ENCODE results near the gene LRRC23. TPM values are rescaled to one million over a fixed set of nuclear protein-coding genes. Genes with fewer than 3 reads are reported as not detected.
A peak's percentile ranks its signal among the peaks of the same experiment; 100 is the strongest.

The LRRC23 gene
- polyA plus RNA-seq, 3 donors: 4.9 to 6.8 (median 5.1) TPM

GRCh38 chr12:6946920-6947374, 42.3 kb downstream of the LRRC23 start:
- no peaks in the 10 kb centered on the region for H3K27me3 ChIP-seq (ENCODE audit: control insufficient read depth in 2 of 2, insufficient read depth in 2 of 2, low read length in 2 of 2)
- peak overlapping the region; percentile 26 to 84 (median 66) for H3K27ac Mint-ChIP-seq
- H3K9me3 Mint-ChIP-seq: peaks cover 0 to 2% (median 0%) of the 10 kb centered on the region in 7 donors
- H3K36me3 ChIP-seq (replicated peaks in 1 of 2; ENCODE audit: control insufficient read depth in 1 of 2, insufficient read depth in 2 of 2, low read length in 2 of 2): peaks cover 0 to 3% of the 10 kb centered on the region in 2 donors
- peak overlapping the region; percentile 73 for H3K4me2 ChIP-seq (replicated peaks; ENCODE audit: extremely low read depth, low read length, poor library complexity, severe bottlenecking)
- H3K27ac ChIP-seq (ENCODE audit: low read depth in 1 of 2, low read length in 2 of 2): peak overlapping the region; percentile 27 to 39
- H3K9me3 ChIP-seq (replicated peaks in 1 of 2; ENCODE audit: control insufficient read depth in 1 of 2, insufficient read depth in 1 of 2, low read length in 2 of 2): no peaks in the 10 kb centered on the region
- peaks cover 77 to 84% of the 10 kb centered on the region in 2 donors for H3K4me1 ChIP-seq (ENCODE audit: control insufficient read depth in 1 of 2, insufficient read depth in 2 of 2, low read length in 2 of 2)
- H3K4me1 Mint-ChIP-seq: peaks cover 80% of the 10 kb centered on the region
- H3K79me2 ChIP-seq (ENCODE audit: insufficient read depth, low read length): peaks cover 31% of the 10 kb centered on the region
- H3K36me3 Mint-ChIP-seq: peaks cover 3 to 5% of the 10 kb centered on the region in 2 donors
- intact Hi-C loops (cut with micrococcal nuclease): loop anchor here in 1 of 2 donors (1.0 kb wide), 1 partner anchor 17 kb away; no protein-coding TSS in a partner anchor
- TF ChIP-seq CTCF (IDR thresholded peaks at IDR 0.05): no peak
- H3K4me3 ChIP-seq (replicated peaks in 1 of 3; ENCODE audit: low read depth in 2 of 3, low read length in 3 of 3): peak overlapping the region in 2 of 3 experiments; percentile 36 to 72
- H2AFZ ChIP-seq (ENCODE audit: insufficient read depth, low read depth, low read length, poor library complexity, severe bottlenecking): peak overlapping the region; percentile 65
- peaks cover 0 to 2% (median 0%) of the 10 kb centered on the region in 3 donors for H3K27me3 Mint-ChIP-seq (ENCODE audit: low read depth in 3 of 3)
- 90% methylated on average over 3 of the region's 8 CpGs for WGBS (ENCODE audit: insufficient coverage)
- peak overlapping the region; percentile 72 to 88 for H3K4me3 Mint-ChIP-seq
- peaks cover 7% of the 10 kb centered on the region for H4K20me1 ChIP-seq (ENCODE audit: insufficient read depth, low read length)
- DNase-seq: no peak
- H3K9ac ChIP-seq (ENCODE audit: insufficient read depth, low read length, poor library complexity, severe bottlenecking): peak overlapping the region; percentile 11

GRCh38 chr12:6947615-6948014, 43.0 kb downstream of the LRRC23 start:
- Histone ChIP-seq H3K4me1 (ENCODE audit: control insufficient read depth in 1 of 2, insufficient read depth in 2 of 2, low read length in 2 of 2) (peaks cover 77 to 83% of the 10 kb centered on the region in 2 donors), H3K9me3 (replicated peaks in 1 of 2; ENCODE audit: control insufficient read depth in 1 of 2, insufficient read depth in 1 of 2, low read length in 2 of 2) (no peaks in the 10 kb centered on the region), H4K20me1 (ENCODE audit: insufficient read depth, low read length) (peaks cover 13% of the 10 kb centered on the region), H3K4me3 (replicated peaks in 1 of 3; ENCODE audit: low read depth in 2 of 3, low read length in 3 of 3) (no peak overlapping the region), H3K4me2 (replicated peaks; ENCODE audit: extremely low read depth, low read length, poor library complexity, severe bottlenecking) (no peak overlapping the region), H2AFZ (ENCODE audit: insufficient read depth, low read depth, low read length, poor library complexity, severe bottlenecking) (no peak overlapping the region), H3K79me2 (ENCODE audit: insufficient read depth, low read length) (peaks cover 37% of the 10 kb centered on the region), H3K9ac (ENCODE audit: insufficient read depth, low read length, poor library complexity, severe bottlenecking) (no peak overlapping the region), H3K36me3 (replicated peaks in 1 of 2; ENCODE audit: control insufficient read depth in 1 of 2, insufficient read depth in 2 of 2, low read length in 2 of 2) (peaks cover 5 to 10% of the 10 kb centered on the region in 2 donors), H3K27me3 (ENCODE audit: control insufficient read depth in 2 of 2, insufficient read depth in 2 of 2, low read length in 2 of 2) (no peaks in the 10 kb centered on the region), H3K27ac (ENCODE audit: low read depth in 1 of 2, low read length in 2 of 2) (no peak overlapping the region)
- Mint-ChIP-seq H3K9me3 (peaks cover 0 to 2% (median 0%) of the 10 kb centered on the region in 7 donors), H3K4me3 (no peak overlapping the region), H3K27ac (peak overlapping the region in 1 of 7 donors; percentile 46), H3K4me1 (peaks cover 80% of the 10 kb centered on the region), H3K27me3 (ENCODE audit: low read depth in 3 of 3) (peaks cover 0 to 2% (median 0%) of the 10 kb centered on the region in 3 donors), H3K36me3 (peaks cover 7 to 12% of the 10 kb centered on the region in 2 donors)
- intact Hi-C loops (cut with micrococcal nuclease): no loop called here
- no peak for DNase-seq
- no peak for TF ChIP-seq CTCF (IDR thresholded peaks at IDR 0.05)
- WGBS (ENCODE audit: insufficient coverage): 87% methylated on average over 5 of the region's 8 CpGs

Measured in CD14-positive monocyte (primary cell).